GM23338 (cell line): ENCODE results near the gene CDHR3. TPM values are rescaled to one million over a fixed set of nuclear protein-coding genes. Genes with fewer than 3 reads are reported as not detected.

ENCODE experiments used
- ATAC-seq: fragments of 200-7000 bp; cut with Tn5 transposase; 3 replicates; pipeline ENCODE4 v1.9.1; 2020
- DNase-seq: peaks from one replicate; pipeline ENCODE4 v3.0.0-alpha.2; 2015; ENCODE audit warnings: low spot score
- H2AFZ ChIP-seq: fragments of 200-600 bp; sonication (generic); 2 replicates; pipeline ENCODE4 v1.8.0; 2016; ENCODE audit warnings: antibody characterized with exemption, mild to moderate bottlenecking, moderate library complexity
- H3F3A ChIP-seq: fragments of 200-600 bp; sonication (generic); replicated peaks from 2 replicates; pipeline ENCODE4 v1.8.0; 2017; ENCODE audit warnings: antibody characterized with exemption, mixed run types, low read depth
- H3K27ac ChIP-seq: fragments of 200-600 bp; sonication (generic); 2 replicates; pipeline ENCODE4 v1.6.1; 2016; ENCODE audit warnings: low read depth
- H3K27me3 ChIP-seq: fragments of 200-600 bp; sonication (generic); 2 replicates; pipeline ENCODE4 v1.8.0; 2016; ENCODE audit warnings: mild to moderate bottlenecking, mixed run types, moderate library complexity; ENCODE audit not compliant: insufficient read depth
- H3K36me3 ChIP-seq: fragments of 200-600 bp; sonication (generic); 2 replicates; pipeline ENCODE4 v1.8.0; 2016; ENCODE audit warnings: mild to moderate bottlenecking; ENCODE audit not compliant: insufficient read depth
- H3K4me1 ChIP-seq: fragments of 200-600 bp; sonication (generic); 2 replicates; pipeline ENCODE4 v1.8.0; 2016; ENCODE audit warnings: mild to moderate bottlenecking, moderate library complexity; ENCODE audit not compliant: insufficient read depth
- H3K4me2 ChIP-seq: fragments of 200-600 bp; sonication (generic); 2 replicates; pipeline ENCODE4 v1.7.1; 2017; ENCODE audit warnings: mixed run types
- H3K4me3 ChIP-seq: fragments of 200-600 bp; sonication (generic); 2 replicates; pipeline ENCODE4 v1.6.1; 2016; ENCODE audit warnings: mixed run types
- H3K79me2 ChIP-seq: fragments of 200-600 bp; sonication (generic); replicated peaks from 2 replicates; pipeline ENCODE4 v1.8.0; 2017; ENCODE audit warnings: mild to moderate bottlenecking; ENCODE audit not compliant: insufficient read depth
- H3K9me2 ChIP-seq: fragments of 200-600 bp; sonication (generic); 2 replicates; pipeline ENCODE4 v1.8.0; 2017; ENCODE audit not compliant: insufficient read depth
- H4K20me1 ChIP-seq: fragments of 200-600 bp; sonication (generic); replicated peaks from 2 replicates; pipeline ENCODE4 v1.8.0; 2017; ENCODE audit warnings: mild to moderate bottlenecking; ENCODE audit not compliant: insufficient read depth
- H3K27ac Mint-ChIP-seq: 2 replicates; pipeline ENCODE4 v1.8.0; 2020; ENCODE audit warnings: inconsistent platforms, mild to moderate bottlenecking, moderate library complexity, mixed read lengths
- H3K27me3 Mint-ChIP-seq: 3 replicates; pipeline ENCODE4 v1.8.0; 2022; ENCODE audit warnings: low read depth, mild to moderate bottlenecking, moderate library complexity, mixed read lengths, inconsistent platforms; ENCODE audit not compliant: insufficient read depth, poor library complexity
- H3K36me3 Mint-ChIP-seq: 3 replicates; pipeline ENCODE4 v1.8.0; 2021; ENCODE audit warnings: low read depth, mild to moderate bottlenecking, inconsistent platforms, moderate library complexity, mixed read lengths
- H3K4me1 Mint-ChIP-seq: 3 replicates; pipeline ENCODE4 v1.8.0; 2020; ENCODE audit warnings: mild to moderate bottlenecking, inconsistent platforms, mixed read lengths
- H3K4me3 Mint-ChIP-seq: 3 replicates; pipeline ENCODE4 v1.8.0; 2021; ENCODE audit warnings: moderate library complexity, mild to moderate bottlenecking, inconsistent platforms, mixed read lengths
- H3K9me3 Mint-ChIP-seq: 3 replicates; pipeline ENCODE4 v1.8.0; 2020; ENCODE audit warnings: moderate library complexity, mild to moderate bottlenecking, inconsistent platforms, mixed read lengths
- EZH2phosphoT487 ChIP-seq: fragments of 200-600 bp; sonication (generic); IDR thresholded peaks from one replicate; pipeline ENCODE4 v1.8.1; 2018; ENCODE audit warnings: antibody characterized with exemption; ENCODE audit not compliant: unreplicated experiment
- STAT1 ChIP-seq: IDR thresholded peaks from one replicate; pipeline ENCODE4 v1.6.1; 2016; ENCODE audit warnings: antibody characterized with exemption; ENCODE audit not compliant: unreplicated experiment
- ZNF331 ChIP-seq: fragments of 250-450 bp; sonication (Bioruptor Pico); IDR thresholded peaks from 2 replicates; pipeline ENCODE4 v1.5.0; 2020; ENCODE audit warnings: low read depth, mild to moderate bottlenecking, moderate library complexity
- polyA plus RNA-seq: library from polyadenylated mRNA; unstranded; fragments of >200 nt; fragmentation: Nextera tagmentation; extraction: Ambion mirVana; gene quantifications from 2 replicates; pipeline ENCODE4 v1.2.1, GENCODE V29; 2016
- total RNA-seq: library from RNA; depleted of rRNA; stranded (reverse); fragments of >200 nt; shearing (Covaris generic); gene quantifications from 2 replicates; pipeline ENCODE4 v1.2.3, GENCODE V29; 2014
- TF ChIP-seq, protein P1 (sequence below): fragments of 250-450 bp; sonication (Bioruptor Pico); IDR thresholded peaks from 2 replicates; pipeline ENCODE4 v1.5.0; 2020; ENCODE audit warnings: mild to moderate bottlenecking, moderate library complexity

Gene CDHR3
- total and polyA plus RNA-seq, 2 experiments from 2014 or later: 5.1 to 12.2 TPM

DNA sequence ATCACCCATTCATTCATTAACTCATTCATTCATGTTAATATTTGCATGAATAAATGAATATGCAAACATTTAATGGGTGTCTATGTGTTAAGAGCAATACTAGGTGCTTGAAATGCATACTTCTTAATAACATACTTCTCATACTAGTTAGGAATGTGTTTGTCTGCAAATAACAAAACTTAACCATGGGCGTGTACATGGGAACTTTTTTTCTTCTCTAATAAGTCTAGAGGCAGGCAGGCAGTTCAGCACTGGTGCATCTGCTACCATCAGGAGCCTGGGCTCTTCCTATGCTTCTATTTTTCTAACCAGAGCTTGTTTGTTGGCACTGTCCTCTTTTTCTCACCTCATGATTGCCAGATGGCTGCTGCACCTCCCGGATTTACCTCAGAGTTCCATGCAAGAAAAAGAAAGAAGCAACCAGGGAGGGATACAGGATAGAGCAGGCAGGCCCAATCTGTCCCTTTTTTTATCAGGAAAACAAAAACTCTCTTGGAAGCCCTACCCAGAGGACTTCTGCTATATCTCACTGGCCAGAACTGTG lies 22.7 kb downstream of the CDHR3 start:
- Histone ChIP-seq H3K36me3 (no peaks in the 10 kb centered on the region), H3K9me2 (no peaks in the 10 kb centered on the region), H3K79me2 (no peaks in the 10 kb centered on the region), H3K27ac (no peak overlapping the region), H2AFZ (no peak overlapping the region), H3K4me1 (peaks cover 64% of the 10 kb centered on the region), H3K4me3 (peak overlapping the region; percentile 28), H3K27me3 (no peaks in the 10 kb centered on the region), H3F3A (peaks cover 13% of the 10 kb centered on the region; the same call in 1 of the 2 replicates), H4K20me1 (no peaks in the 10 kb centered on the region), H3K4me2 (peak overlapping the region; percentile 31)
- H3K36me3 Mint-ChIP-seq: no peaks in the 10 kb centered on the region
- no peaks in the 10 kb centered on the region for H3K9me3 Mint-ChIP-seq
- H3K4me1 Mint-ChIP-seq: peaks cover 83% of the 10 kb centered on the region
- no peak for ATAC-seq
- peaks cover 15% of the 10 kb centered on the region for H3K27me3 Mint-ChIP-seq
- no peak for DNase-seq
- no peak overlapping the region; the same call in 2 of the 3 replicates for H3K4me3 Mint-ChIP-seq
- peak overlapping the region; percentile 77 for H3K27ac Mint-ChIP-seq
- TF ChIP-seq, protein P1, sequence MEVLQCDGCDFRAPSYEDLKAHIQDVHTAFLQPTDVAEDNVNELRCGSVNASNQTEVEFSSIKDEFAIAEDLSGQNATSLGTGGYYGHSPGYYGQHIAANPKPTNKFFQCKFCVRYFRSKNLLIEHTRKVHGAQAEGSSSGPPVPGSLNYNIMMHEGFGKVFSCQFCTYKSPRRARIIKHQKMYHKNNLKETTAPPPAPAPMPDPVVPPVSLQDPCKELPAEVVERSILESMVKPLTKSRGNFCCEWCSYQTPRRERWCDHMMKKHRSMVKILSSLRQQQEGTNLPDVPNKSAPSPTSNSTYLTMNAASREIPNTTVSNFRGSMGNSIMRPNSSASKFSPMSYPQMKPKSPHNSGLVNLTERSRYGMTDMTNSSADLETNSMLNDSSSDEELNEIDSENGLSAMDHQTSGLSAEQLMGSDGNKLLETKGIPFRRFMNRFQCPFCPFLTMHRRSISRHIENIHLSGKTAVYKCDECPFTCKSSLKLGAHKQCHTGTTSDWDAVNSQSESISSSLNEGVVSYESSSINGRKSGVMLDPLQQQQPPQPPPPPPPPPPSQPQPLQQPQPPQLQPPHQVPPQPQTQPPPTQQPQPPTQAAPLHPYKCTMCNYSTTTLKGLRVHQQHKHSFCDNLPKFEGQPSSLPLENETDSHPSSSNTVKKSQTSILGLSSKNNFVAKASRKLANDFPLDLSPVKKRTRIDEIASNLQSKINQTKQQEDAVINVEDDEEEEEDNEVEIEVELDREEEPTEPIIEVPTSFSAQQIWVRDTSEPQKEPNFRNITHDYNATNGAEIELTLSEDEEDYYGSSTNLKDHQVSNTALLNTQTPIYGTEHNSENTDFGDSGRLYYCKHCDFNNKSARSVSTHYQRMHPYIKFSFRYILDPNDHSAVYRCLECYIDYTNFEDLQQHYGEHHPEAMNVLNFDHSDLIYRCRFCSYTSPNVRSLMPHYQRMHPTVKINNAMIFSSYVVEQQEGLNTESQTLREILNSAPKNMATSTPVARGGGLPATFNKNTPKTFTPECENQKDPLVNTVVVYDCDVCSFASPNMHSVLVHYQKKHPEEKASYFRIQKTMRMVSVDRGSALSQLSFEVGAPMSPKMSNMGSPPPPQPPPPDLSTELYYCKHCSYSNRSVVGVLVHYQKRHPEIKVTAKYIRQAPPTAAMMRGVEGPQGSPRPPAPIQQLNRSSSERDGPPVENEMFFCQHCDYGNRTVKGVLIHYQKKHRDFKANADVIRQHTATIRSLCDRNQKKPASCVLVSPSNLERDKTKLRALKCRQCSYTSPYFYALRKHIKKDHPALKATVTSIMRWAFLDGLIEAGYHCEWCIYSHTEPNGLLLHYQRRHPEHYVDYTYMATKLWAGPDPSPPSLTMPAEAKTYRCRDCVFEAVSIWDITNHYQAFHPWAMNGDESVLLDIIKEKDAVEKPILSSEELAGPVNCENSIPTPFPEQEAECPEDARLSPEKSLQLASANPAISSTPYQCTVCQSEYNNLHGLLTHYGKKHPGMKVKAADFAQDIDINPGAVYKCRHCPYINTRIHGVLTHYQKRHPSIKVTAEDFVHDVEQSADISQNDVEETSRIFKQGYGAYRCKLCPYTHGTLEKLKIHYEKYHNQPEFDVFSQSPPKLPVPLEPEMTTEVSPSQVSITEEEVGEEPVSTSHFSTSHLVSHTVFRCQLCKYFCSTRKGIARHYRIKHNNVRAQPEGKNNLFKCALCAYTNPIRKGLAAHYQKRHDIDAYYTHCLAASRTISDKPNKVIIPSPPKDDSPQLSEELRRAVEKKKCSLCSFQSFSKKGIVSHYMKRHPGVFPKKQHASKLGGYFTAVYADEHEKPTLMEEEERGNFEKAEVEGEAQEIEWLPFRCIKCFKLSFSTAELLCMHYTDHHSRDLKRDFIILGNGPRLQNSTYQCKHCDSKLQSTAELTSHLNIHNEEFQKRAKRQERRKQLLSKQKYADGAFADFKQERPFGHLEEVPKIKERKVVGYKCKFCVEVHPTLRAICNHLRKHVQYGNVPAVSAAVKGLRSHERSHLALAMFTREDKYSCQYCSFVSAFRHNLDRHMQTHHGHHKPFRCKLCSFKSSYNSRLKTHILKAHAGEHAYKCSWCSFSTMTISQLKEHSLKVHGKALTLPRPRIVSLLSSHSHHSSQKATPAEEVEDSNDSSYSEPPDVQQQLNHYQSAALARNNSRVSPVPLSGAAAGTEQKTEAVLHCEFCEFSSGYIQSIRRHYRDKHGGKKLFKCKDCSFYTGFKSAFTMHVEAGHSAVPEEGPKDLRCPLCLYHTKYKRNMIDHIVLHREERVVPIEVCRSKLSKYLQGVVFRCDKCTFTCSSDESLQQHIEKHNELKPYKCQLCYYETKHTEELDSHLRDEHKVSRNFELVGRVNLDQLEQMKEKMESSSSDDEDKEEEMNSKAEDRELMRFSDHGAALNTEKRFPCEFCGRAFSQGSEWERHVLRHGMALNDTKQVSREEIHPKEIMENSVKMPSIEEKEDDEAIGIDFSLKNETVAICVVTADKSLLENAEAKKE: no peak

DNA sequence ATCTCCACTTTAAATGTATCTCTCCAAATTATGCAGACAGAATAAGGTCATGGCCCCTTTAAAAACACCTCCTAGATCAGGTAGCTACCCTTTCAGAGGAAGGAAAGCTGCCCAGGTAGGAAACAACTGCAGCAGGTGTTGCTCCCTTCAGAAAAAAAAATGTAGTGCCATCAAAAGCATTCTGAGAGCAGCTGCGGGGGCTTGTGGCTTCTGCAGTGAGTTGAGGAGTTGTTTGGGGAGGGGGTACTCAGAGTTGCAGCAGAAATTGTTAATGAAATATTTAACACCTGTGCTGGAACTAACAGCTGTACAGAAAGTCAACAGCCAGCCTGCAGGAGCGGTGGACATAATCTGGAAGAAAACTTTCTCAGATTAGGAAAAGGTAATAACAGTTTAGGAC lies 24.0 kb downstream of the CDHR3 start:
- peaks cover 12% of the 10 kb centered on the region for H3F3A ChIP-seq
- H3K4me2 ChIP-seq: 0 out of 2 replicates have a peak overlapping the region, but pooled peaks have one; percentile 27
- Mint-ChIP-seq H3K36me3 (no peaks in the 10 kb centered on the region), H3K4me3 (no peak overlapping the region), H3K27ac (no peak overlapping the region), H3K27me3 (peaks cover 15% of the 10 kb centered on the region), H3K4me1 (peaks cover 80% of the 10 kb centered on the region), H3K9me3 (no peaks in the 10 kb centered on the region)
- TF ChIP-seq EZH2phosphoT487 (no peak), ZNF331 (CRISPR knock-in tag) (no peak), STAT1 (no peak)
- H3K27ac ChIP-seq: no peak overlapping the region
- H3K27me3 ChIP-seq: no peaks in the 10 kb centered on the region
- H3K4me3 ChIP-seq: no peak overlapping the region
- no peak for ATAC-seq
- no peaks in the 10 kb centered on the region for H4K20me1 ChIP-seq
- no peak for DNase-seq
- no peaks in the 10 kb centered on the region for H3K9me2 ChIP-seq
- no peaks in the 10 kb centered on the region for H3K79me2 ChIP-seq
- peaks cover 66% of the 10 kb centered on the region for H3K4me1 ChIP-seq
- H3K36me3 ChIP-seq: no peaks in the 10 kb centered on the region
- H2AFZ ChIP-seq: no peak overlapping the region
